T1000 (cell line): ENCODE data around the gene MYT1.
"Not testable (repeated sequence)": the region's sequence is repeated elsewhere in the genome, so short reads cannot be mapped to it uniquely, and the experiment has no call there.

ENCODE experiments used
- DNase-seq: peaks from one replicate; lab custom pipeline; 2025; ENCODE audit warnings: mixed read lengths; lab: John Stamatoyannopoulos, UW

Gene MYT1

DNA sequence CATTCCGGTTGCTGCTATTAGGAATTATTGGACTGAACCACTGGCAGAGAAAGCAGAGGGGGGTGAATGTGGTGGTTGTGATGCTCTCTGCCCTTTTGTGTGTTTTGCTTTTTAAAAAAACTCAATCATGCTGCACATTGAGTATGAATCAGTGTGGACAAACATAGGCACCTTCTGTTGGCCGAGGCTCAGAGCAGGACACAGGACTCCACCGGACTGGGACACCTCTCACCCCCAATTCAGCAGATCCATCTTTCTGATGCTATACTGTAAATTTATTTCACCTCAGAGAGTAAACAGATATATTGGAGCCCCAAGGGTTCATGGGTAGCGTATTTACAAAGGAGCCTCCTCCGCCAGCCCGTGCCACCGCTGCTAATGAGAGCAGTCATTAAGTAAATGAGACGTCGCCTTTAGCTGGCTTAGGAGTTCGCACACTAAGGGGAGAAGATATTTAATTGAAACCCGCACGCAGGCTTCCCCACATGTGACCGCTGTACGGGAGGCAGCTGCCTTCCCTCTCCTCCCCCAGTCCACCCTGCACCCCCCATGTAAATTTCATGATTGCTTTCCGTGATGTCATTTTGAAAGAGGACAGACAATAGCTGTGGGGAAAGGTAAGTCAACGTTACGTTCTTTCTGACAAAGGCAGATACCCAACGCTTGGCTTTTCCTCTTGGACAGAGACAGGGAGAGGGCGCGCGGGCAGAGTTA lies at the start of gene MYT1:
MYT1 (plus strand) TSS at position 330 of the 714 bp plus-strand sequence. CDS start 34,410 bp downstream, outside the sequence.
- DNase-seq, result no peak

DNA sequence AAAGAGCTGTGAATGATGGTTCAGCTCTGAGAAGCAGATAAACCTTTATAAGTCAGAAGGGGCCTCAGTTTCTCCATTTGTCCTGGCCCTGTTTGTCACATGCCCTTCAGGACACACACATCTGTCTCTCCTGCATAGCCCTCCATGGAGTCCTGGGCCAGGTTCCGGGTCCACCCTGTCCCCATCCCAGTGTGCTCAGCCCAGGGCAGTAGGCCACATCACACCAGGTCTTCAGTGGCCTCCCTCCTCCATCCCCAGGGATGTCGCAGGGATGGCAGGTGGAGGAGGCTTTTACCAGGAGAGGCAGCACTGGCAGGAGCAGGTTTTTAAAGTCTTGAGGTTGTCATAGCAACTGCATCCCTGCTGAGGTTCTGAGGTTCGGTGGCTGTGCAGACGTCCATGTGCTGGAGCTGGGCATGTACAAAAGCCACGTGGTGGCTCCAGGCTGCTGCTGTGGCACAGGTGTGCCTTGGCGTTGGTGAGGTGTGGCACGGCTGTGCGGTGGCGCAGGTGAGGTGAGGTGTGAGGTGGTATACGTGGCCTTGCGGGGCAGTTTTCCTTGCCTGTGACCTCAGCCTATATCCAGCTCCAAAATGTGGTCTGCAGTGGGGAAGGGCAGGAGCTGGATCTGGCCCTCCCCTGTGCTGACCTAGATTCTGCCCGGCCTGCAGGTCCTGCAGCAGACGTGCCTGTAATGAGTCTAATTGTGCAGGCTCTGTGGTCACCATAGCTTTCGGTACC lies 48.9 kb upstream of the MYT1 start:
- DNase-seq, result no peak

DNA sequence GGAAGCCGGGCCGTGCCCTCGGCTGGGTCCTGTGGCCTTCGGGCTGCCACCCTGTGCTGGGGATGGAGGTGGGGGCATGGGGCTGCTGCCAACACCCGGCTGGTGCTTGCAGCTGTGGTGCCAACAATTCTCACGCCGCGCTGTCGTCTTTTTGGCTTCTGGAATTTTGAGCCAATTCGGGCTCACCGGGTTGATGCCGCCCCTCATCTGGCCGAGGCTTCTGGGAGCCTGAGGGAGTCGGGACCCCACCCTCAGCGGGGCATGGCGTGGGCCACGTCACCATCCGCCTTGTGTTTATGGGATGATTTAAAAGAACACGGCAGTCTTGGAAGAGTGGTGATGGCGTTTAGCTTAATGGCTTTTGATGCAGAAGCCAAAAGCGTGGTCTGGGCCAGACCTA lies 48.2 kb upstream of the MYT1 start:
- DNase-seq, result no peak

DNA sequence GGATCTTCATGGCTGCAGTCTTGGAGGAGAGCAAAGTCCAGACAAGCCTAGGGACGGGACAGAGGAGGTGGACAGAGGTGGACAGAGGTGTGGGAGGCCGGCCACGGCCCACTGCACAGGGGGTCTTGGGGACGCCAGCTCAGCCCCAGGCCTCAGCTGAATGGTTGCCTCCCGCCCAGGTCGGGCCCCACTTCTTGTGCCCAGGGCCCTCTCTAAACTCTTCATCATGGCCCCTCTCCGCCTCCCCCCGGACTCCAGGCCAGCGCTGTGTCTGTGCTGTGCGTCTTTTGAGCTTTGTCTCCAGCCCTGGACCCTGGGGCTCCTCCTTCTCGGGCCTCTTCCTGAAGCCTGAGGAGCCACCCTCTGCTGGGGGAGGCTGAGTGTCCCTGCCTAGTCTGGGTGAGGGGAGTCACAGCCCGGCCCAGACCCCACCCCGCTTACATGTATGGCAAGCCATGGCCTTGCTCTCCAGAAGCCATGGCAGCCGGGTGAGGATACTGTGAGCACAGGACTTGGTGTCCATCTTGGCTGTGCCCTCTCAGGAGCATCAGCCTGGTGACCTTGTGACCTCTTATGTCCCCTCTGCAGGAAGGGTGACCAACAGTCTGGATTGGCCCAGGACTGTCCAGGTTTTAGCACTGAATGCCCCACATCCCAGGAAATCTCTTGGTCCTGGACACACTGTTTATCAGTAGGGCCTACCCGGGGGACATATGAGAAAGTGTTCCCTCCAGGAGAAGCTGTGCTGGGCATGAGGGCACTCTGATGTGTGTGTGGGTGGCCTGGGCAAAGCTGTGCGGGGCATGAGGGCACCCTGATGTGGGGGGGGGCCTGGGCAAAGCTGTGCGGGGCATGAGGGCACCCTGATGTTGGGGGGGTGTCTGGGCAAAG lies 47.5 kb upstream of the MYT1 start:
- no peak for DNase-seq

DNA sequence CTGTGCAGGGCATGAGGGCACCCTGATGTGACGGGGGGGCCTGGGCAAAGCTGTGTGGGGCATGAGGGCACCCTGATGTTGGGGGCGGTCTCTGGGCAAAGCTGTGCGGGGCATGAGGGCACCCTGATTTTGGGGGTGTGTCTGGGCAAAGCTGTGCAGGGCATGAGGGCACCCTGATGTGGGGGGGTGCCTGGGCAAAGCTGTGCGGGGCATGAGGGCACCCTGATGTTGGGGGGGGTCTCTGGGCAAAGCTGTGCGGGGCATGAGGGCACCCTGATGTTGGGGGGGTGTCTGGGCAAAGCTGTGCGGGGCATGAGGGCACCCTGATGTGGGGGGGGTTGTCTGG lies 46.8 kb upstream of the MYT1 start:
- DNase-seq, result not testable (repeated sequence)

DNA sequence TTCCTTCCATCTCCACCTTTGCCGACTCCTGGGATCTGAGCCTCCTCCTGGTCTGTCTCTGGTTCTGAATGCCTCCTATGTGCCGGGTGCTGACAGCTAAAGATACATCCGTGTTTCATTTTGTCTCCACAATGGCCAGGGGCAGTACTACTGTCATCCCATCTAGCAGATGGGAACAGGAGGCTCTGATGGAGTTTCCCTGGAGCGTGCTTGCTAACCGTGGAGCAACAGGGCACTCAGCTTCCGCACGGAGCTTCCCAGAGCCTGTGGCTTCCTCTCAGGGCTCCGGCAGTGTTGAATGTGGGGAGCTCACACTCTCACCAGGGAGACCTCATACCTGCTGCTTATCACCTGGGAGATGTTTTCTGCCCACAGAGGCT lies 45.0 kb upstream of the MYT1 start:
- DNase-seq, result no peak

DNA sequence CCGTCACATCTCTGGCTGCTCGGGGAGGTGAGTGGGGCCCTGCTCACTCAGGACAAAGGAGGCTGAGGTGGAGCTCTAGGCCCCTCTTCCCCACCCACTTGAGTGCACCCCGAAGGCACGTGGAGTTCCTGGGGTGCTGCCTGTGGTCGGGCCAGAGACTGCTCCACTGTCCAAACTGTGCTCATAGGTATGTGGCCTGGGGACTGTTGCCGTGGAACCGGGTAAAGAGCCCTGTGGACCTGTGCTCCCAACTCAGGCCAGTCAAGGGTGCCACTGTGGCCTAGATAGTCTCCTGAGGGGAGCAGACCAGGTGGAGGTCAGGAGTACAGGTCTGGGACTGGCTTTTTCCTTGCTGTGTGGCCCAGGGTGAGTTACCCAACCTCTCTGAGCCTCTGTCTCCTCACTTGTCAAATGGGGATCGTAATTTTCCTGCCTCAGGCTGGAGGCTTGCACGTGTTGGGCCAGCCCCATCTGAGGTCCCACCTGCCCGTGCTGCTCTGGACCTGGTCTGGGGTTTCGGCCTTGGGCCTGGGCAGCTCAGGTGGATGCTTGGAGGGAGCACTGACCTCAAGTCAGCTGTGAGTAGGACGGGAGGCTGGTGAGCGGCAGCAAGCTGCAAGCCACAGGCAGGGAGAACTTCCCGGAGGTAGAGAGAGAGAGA lies 44.4 kb upstream of the MYT1 start:
- no peak for DNase-seq

DNA sequence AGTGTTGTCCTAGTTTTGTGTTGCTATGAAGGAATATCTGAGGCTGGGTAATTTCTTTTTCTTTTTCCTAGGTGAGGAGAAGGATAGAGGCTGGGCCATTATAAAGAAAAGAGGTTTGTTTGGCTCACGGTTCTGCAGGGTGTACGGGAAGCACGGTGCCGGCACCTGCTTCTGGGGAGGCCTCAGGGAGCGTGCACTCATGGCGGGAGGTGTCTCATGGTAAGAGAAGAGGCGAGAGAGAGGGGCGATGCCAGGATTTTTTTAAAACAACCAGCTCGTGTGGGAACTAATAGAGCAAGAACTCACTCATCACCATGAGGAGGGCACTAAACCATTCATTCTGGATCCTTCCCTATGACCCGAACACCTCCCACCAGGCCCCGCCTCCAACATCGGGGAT lies 42.7 kb upstream of the MYT1 start:
- no peak for DNase-seq

DNA sequence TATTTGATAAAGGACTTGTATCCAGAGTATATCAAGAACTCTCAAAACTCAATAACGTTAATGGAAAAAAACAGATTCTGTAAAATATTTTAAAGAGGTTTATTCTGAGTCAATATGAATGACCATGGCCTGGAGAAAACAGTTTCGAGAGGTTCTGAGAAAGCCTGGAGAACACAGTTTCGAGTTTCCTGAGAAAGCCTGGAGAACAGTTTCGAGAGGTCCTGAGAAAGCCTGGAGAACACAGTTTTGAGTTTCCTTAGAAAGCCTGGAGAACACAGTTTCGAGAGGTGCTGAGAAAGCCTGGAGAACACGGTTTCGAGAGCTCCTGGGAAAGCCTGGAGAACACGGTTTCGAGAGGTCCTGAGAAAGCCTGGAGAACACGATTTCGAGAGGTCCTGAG lies 41.3 kb upstream of the MYT1 start:
- not testable (repeated sequence) for DNase-seq

DNA sequence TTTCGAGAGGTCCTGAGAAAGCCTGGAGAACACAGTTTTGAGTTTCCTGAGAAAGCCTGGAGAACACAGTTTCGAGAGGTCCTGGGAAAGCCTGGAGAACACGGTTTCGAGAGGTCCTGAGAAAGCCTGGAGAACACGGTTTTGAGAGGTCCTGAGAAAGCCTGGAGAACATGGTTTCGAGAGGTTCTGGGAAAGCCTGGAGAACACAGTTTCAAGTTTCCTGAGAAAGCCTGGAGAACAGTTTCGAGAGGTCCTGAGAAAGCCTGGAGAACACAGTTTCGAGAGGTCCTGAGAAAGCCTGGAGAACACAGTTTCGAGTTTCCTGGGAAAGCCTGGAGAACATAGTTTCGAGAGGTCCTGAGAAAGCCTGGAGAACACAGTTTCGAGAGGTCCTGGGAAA lies 40.7 kb upstream of the MYT1 start:
- DNase-seq, result not testable (repeated sequence)

DNA sequence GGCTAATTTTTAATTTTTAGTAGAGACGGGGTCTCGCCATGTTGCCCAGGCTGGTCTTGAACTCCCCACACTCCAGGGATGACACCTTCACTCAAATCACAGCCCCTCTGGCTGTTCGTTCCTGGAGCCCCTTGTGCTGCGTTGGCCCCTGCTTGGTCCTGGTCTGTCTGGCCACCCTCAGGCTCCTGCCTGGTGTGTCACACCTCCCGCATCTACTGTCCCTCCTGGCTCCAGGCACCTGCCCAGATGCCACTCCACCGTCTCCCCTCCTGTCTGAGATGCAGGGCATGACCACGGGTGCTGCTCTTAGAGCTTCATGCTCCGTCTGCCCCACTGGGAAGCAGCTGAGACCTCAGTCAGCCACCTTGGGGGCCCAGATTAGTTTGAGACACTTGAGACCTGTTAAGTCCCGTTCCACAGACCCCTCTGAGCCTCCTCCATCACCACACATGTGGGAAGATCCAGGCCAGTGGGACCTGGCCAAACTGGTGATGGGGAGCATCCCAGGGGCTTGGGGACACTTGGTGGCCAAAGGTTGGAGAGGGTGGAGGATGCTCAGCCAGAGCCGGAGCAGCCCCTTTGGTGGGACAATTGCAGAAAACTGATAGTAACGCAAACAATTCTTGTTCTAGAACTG lies 35.0 kb upstream of the MYT1 start:
- no peak for DNase-seq

DNA sequence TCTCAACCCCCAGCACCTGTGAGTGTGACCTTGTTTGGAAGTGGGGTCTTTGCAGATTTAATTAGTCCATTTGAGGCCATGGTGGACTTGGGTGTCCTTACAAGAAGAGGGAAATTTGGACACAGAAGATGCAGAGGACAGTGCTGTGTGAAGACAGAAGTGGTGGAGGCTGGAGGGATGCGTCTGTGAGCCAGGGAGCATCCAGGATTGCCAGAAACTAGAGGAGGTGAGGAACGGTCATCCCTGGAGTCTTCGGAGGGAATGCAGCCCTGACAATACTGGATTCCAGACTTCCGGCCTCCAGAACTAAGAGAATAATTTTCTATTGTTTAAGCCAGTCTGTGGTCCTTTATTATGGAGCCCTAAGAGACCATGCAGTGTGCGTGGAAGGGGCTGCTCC lies 34.0 kb upstream of the MYT1 start:
- no peak for DNase-seq

DNA sequence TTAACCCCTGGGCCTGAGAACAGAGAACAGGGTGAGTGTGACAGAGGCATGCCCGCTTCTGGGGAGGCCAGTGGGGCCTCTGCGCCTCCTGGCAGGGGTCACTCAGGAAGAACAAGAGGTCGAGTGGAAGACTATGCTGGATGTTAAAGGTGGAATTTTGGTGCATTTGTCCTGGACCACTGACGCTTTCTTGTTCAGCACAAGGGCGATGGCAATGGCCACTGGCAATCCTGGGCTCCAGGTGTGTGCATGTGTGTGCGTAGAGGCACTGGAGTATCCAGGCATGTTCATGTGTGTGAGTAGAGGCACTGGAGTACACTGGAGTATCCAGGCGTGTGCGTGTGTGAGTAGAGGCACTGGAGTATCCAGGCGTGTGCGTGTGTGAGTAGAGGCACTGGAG lies 33.4 kb upstream of the MYT1 start:
- DNase-seq, result no peak

DNA sequence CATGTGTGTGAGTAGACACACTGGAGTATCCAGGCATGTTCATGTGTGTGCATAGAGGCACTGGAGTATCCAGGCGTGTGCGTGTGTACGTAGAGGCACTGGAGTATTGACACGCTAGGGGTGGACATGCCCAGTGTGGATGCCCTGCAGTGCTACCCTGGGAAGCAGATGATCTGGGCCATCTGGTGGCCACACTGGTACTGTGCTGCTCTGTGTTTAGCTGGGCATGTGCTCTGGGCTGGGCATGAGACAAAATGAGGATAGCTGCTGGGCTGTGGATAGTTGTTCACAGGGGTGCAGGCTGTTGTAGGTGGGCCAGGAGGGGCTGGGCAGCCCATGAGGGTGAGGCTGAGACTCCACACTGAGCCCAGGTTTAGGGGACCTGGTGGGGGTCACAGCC lies 32.8 kb upstream of the MYT1 start:
- DNase-seq, result no peak

DNA sequence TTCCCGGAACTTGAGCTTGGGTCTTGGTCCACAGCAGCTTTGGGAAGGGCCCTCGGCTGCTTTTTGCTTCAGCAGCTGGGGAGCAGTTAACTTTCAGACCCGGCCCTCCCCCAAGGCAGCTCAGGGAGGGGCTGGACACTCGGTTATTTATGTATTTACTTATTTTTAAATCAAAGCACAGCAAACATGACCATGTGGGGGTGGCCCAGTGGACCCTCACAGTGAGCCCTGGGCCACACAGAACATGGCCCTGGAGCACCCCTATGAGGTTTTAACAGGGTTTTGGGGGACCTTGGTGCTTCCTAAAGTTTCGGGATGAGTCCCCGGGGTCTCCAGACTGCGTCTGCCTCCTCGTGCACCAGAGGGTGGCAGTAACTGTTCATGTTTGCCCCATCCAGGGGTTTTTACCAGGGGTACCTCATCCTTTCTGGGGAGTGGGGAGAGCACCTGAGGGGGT lies 30.3 kb upstream of the MYT1 start:
- DNase-seq, result no peak

DNA sequence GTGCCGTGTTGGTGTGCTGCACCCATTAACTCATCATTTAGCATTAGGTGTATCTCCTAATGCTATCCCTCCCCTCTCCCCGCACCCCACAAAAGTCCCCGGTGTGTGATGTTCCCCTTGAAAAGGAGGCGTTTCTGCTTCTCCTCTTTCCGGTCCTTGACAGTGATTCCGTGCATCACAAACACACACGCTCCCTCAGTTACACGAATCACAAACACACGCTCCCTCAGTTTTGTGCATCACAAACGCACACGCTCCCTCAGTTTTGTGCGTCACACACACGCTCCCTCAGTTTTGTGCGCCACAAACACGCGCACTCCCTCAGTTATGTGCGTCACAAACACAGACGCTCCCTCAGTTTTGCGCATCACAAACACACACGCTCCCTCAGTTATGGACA lies 29.5 kb upstream of the MYT1 start:
- not testable (repeated sequence) for DNase-seq

DNA sequence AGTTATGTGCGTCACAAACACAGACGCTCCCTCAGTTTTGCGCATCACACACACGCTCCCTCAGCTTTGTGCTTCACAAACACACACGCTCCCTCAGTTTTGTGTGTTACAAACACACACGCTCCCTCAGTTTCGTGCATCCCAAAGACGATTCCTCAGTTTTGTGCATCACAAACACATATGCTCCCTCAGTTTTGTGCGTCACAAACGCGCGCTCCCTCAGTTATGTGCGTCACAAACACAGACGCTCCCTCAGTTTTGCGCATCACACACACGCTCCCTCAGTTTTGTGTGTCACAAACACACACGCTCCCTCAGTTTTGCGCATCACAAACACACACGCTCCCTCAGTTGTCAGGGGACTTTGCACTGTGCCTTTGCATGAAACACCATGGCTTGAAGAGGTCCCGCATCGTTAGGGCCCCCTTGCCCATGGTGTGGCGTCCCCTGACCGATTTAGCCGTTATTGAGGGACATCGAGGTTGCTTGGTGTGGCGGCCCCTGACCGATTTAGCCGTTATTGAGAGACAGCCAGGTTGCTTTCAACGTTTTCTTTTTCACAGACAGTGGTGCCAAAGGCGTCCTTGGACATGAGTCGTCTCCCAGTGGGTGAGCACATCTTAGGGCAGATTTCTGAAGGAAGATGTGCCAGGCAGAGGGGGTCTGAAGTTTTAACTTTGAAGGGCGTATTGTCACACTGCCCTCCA lies 28.1 kb upstream of the MYT1 start:
- DNase-seq, result no peak

DNA sequence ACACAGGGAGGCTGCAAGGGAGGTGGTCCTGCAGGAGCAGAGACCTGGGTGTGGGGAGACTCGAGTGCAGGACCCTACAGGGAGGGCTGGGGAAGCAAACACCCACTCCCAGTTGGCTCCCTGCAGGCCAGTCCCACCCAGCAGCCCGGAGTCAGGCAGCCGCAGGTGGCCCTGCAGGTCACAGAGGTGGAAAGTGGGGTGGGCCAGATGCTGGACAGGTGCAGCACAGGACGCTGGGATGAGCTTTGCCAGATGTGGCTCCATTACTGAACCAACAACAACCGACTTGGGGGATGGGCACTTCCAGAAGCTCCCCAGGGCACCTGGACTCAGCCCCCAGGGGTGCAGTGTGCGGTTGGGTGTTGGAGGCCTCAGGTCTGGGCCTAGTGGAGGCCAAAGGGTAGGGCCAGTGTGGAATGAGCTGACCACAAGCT lies 26.6 kb upstream of the MYT1 start:
- no peak for DNase-seq

DNA sequence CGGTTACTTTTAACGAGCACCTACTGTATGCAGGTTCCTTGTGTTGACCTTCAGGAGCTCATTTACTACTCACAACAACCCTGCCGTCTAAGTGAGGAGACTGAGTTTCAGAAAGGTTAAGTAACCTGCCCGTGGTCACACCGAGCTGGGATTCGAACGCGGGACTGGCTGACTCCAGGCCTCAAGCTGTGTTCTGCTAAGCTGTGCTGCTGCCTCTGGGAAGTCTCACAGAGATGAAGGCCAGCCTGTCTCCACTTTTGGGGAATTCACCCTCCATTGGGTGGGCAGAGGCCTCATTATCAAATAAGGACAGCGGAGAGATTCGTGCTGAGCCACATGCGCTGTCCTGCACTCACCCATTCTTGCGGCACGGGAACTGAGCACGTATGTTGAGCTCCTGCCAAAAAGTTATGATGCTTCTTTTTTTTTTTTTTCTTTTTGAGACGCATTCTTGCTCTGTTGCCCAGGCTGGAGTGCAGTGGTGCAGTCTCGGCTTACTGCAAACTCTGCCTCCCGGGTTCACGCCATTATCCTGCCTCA lies 25.9 kb upstream of the MYT1 start:
- no peak for DNase-seq

DNA sequence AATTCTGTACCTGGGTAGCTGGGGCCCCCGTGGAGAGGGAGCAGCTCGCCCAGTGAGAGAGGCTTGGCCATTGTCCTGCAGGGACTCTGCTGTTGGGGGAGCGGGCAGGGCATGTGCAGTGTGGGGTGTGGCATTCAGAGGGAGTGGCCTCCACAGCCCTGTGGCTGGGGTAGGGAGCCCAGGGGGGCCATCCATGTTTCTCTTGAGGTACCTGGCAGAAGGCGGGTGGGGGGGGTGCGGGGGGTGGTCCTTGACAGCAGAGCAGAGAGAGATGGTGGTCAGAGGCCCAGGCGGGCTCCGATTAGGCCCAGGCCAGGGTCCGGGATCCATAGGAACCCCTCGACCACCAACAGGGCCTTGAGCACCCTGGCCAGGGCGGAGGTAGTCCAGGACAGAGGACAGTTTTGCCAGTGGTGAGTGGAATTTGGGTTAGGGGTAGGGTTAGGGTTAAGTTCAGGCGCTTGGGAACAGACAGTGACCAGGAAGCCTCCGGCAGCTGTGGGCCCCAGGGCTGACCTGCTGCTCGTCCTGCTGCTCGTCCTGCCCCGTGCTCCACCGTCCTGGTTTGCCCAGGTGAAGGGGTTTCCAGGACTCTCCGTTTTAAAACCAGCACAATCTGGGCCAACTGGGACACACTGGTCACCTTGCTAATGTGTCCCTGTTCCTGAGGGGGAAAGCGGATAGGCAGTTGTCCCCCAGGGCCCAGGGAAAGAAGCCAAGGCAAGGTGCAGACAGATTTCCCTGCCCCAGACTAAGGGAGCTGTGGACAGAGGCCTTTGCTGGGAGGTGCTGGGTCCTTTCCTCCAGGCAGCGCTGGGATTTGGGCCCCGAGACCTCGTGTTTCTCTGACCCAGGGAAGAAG lies 24.8 kb upstream of the MYT1 start:
- no peak for DNase-seq
